HuH-7.5 (cell line): ENCODE measurements around the gene C1QTNF9B.
"Not testable (repeated sequence)": the region's sequence is repeated elsewhere in the genome, so short reads cannot be mapped to it uniquely, and the experiment has no call there.

Experiments used
- DNase-seq: peaks from one replicate; pipeline ENCODE4 v3.0.0; 2011; ENCODE audit warnings: low spot score

Gene C1QTNF9B

GRCh38 chr13:23893791-23894190, 3.5 kb downstream of the C1QTNF9B start:
- not testable (repeated sequence) for DNase-seq

GRCh38 chr13:23889615-23890607, 7.4 kb downstream of the C1QTNF9B start:
- no peak for DNase-seq

- peak; percentile 82 for DNase-seq
Observed at GRCh38 chr13:23888658-23889614, 8.4 kb downstream of the C1QTNF9B start, which contains the start of gene MIPEP. Gene MIPEP, minus strand, starts transcription at chr13:23889400. Its CDS starts 80 bp downstream, at chr13:23889320.

DNA sequence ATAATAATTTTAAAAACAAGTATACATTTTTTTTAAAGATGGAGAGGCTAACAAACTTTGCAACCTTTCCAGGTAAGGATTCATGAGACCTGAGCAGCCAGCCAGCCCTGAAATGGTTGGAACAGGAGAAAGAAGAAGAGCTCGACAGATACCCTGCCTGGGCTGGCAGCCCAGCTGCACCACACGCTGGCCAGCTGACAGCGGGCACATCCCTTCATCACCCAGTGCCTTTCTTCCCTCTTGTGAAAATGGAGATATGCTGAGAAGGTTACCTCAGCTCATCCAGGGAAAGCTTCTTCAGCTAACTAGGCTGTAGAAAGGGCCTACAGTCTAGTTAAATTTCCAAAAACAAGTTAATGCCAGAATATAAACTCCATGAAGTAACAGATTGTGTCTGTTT, 12.9 kb downstream of the C1QTNF9B start:
- not testable (repeated sequence) for DNase-seq

DNA sequence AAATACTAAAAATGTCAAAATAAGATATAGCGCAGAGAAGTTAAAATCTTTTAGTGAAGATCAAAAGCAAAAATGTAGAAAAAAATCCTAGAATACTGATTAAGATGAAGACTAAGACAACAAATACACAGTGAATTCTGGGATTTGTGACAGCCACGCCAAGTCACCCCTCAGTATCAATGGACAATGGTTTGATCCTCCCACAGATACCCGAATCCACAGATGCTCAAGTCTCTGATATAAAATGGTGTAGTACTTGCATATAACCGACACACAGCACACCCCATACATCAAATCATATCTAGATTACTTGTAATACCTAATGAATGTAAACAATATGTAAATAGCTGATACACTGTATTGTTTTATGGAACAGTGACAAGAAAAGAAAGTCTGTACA, 14.0 kb downstream of the C1QTNF9B start:
- DNase-seq, result no peak

DNA sequence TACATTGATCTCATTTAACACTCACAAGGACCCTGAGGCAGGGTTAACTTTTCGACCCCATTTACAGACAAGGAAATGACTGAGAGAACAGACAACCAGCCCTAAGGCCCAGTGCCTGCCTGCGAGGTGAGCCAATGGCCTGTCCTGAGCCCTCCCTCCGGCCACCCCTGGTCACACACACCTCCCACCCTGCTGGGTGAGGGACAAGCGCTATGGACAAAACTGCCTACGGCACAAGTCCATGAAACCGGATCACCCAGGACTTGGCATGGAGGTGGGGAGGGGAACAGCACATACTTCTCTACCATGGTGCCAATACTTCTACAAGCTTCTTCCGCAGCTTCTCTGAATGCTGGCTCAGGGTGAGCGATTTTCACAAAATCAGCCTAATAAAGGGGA, 15.9 kb downstream of the C1QTNF9B start:
- DNase-seq, result not testable (repeated sequence)

DNA sequence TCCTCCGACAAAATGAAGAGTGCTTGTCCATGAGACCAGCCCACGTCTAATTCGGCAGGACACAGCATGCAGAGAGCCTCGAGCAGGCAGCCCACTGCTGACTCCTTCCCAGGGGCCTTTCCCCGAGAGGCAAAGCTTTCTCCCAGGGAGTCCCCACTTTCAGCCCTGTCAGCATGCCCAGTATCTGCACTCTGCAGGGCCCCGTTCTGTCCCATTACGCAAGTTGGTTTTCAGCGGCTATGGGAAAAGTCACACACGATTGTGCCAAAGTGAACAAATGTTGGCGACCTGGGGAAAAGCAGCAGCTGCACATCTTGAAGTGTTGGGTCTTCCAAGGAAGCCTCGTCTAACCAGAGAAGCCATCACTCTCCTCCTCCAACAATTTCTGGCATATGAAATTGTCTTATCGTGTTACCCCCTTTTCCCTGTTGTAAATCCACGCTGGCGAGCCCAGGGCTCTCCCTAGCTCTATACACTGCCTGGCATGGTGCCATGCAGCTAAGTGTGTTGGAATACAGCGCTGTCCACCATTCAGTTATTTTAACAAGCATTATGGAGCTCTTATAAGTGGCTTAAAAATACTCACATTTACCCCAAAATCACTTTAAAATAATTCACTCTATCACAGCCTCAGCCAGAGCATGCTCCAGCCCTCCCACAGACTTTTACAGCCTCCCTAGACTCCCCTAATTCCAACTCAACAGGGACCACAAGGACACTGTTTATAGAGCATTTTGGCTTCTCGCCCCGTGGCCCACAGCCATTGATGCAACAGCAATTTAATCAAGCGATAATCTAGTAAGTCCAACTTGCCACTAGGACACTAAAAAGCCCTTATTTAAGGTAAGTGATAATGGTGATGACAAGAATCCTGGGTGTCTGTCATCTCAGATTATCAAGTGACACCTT, 16.6 kb downstream of the C1QTNF9B start:
- not testable (repeated sequence) for DNase-seq

GRCh38 chr13:23877286-23877685, 20.0 kb downstream of the C1QTNF9B start:
- no peak for DNase-seq

DNA sequence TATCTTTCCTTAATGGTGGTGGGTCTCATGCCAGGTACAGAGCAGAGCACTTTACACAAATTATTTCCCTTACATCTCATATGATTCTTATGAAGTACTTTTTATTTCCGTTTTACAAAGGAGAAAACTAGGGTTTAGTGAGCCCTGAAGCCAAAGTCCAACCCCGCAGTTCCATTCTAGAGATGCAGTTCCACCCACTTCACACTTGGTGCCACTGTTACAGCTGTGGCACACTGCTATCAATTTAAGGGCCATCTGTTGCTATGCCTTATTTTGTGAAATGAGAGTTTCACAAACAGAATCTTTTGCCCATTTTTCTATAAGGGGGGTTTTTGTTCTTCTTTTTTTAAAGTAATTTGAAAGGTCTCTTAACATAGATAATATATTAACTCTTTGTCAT, 21.0 kb downstream of the C1QTNF9B start:
- DNase-seq, result no peak

- DNase-seq, result no peak
Observed at GRCh38 chr13:23871616-23872220, 25.6 kb downstream of the C1QTNF9B start.

DNA sequence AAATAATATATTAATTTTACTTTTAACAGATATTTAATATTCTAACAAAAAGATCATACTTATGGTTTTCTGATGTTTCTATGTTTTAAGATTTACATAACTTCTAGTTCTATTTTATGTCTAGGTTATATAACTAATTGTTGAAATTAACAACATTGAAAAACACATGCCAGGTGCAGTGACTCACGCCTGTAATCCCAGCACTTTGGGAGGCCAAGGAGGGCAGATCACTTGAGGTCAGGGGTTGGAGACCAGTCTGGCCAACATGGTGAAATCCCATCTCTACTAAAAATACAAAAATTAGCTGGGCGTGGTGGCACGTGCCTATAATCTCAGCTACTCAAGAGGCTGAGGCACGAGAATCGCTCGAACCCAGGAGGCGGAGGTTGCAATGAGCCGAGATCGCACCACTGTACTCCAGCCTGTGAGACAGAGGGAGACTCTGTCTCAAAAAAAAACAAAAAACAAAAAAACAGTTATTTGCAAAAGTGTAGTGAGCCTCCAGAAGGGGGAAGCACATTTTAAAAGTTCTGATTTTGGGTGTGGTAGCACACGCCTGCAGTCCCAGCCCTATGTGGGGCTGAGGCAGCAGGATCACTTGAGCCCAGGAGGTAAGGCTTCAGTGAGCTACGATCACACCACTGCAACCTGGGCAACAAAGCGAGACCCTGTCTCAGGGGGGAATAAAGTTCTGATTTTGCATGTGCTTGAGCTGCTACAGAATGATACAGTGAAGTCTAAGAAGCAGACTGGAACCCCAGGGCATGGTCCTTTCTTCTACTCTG, 26.8 kb downstream of the C1QTNF9B start:
- no peak for DNase-seq

DNA sequence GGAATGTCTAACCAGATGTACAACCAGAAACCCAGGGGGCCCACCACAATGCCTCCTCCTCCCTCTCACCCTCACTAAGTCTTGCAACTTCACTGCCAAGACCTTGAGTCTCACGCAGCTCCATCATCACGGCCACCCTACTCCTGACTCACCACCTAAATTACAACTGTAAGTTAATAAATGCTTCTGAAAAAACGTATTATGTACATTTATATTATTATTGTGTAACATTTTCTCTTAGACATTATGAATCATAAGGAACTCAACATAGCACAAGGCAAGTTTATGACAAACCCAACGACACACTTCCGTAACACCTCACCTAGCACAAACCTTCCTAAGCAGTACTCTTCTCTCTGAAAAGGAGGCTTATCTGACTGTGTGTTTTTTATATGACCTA, 28.8 kb downstream of the C1QTNF9B start:
- no peak for DNase-seq

- no peak for DNase-seq
Observed at GRCh38 chr13:23867027-23867491, 30.2 kb downstream of the C1QTNF9B start.

DNA sequence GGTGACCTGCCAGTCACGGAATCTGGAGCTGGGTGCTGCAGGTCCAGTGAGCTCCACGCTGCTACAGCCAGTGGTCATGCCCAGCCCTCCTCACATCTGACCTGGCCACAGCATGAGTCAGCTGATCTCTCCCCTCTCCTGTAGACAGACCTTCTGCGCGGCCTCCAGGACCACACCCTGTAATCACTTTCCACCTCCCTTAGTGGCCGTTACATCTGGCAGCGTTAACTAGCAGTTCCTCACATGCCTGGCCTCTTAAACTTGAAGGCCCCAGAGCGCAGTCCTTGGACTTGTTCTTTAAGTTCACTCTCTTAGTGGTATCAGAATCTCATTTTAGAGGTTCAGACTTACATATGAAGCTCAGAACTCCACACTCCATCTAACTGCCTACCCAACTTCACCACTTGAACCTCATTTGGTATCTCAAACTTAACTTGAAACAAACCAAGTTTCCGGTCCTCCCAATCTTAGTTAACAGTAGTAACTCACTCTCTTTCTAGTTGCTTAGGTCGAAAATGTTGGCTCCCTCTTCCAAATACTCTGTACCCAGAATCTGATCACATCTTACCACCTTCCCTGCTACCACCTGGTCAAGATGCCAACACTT, 30.8 kb downstream of the C1QTNF9B start:
- DNase-seq, result no peak

- no peak for DNase-seq
Observed at GRCh38 chr13:23865906-23866305, 31.4 kb downstream of the C1QTNF9B start.

GRCh38 chr13:23865026-23865425, 32.3 kb downstream of the C1QTNF9B start:
- DNase-seq, result no peak

- DNase-seq, result no peak
Observed at GRCh38 chr13:23861310-23861709, 36.0 kb downstream of the C1QTNF9B start.

DNA sequence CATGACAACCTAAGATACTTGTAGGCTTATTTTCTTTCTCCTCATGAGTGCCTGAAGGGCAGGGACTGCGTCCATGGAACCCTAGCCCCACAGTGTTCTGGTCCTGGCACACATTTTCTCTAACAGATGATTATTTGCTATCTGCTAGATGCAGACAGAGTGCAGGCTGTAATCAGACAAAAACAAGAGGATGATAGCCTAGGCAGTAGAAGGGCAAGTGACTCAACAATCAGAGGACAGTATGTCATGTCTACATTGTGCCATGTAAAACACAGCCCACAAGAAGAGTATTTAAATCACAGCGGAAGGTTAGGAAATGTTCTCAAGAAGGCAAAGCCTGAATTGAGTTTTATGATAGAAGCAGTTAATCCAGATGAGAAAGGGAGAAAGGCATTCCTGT, 37.4 kb downstream of the C1QTNF9B start:
- DNase-seq, result no peak

- no peak for DNase-seq
Observed at GRCh38 chr13:23859455-23859854, 37.8 kb downstream of the C1QTNF9B start.

DNA sequence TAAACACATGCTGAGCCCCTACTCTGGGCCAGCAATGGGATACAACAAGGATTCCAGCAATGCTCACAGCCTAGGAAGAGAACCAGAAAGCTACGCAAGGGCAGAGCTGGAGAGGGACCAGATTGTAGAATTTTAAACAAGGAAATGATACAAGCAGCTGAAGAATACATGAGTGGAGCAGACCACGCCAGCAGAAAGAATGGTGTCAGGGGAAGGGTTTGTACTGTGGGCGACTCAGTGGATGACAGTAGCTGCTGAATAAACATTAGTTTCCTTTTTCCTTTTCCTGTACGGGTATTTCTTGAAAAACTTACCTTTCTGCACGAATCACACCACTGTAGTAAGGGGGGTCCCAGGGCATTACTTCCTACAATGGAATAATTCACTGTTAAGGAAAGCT, 38.8 kb downstream of the C1QTNF9B start:
- DNase-seq, result no peak
